Psoas muscle (tissue), 8 donors: ENCODE measurements around the gene MTCH1. TPM values are rescaled to one million over a fixed set of nuclear protein-coding genes. Genes with fewer than 3 reads are reported as not detected.

Experiments
- ATAC-seq, 4 donors: fragments of 200-7000 bp; cut with Tn5 transposase; one replicate each; pipeline ENCODE4 v1.9.1; 2020; ENCODE audit warnings: moderate library complexity in 3 of 4, mild to moderate bottlenecking in 2 of 4
- DNase-seq, 2 donors: peaks; one replicate each; pipeline ENCODE4 v3.0.0-alpha.2; 2020
- H3K27ac ChIP-seq: fragments of 200-600 bp; one replicate; pipeline ENCODE4 v1.8.0; 2022
- H3K27me3 ChIP-seq, 3 donors: fragments of 200-600 bp in 1 of 3; one replicate each; pipeline versions ENCODE4 v1.6.1 to v1.8.0; 2013 to 2022; ENCODE audit warnings: low read length in 2 of 3, mild to moderate bottlenecking in 2 of 3, moderate library complexity in 1 of 3; ENCODE audit not compliant: insufficient read depth in 3 of 3
- H3K36me3 ChIP-seq, 2 donors: fragments of 200-600 bp in 1 of 2; one replicate each; pipeline versions ENCODE4 v1.6.1 to v1.8.0; 2013 to 2022; ENCODE audit warnings: low read depth in 1 of 2, mild to moderate bottlenecking in 1 of 2, moderate library complexity in 1 of 2; ENCODE audit not compliant: insufficient read depth in 1 of 2
- H3K4me1 ChIP-seq: fragments of 200-600 bp; one replicate; pipeline ENCODE4 v1.8.0; 2022
- H3K4me3 ChIP-seq: fragments of 200-600 bp; one replicate; pipeline ENCODE4 v1.8.0; 2022; ENCODE audit warnings: mild to moderate bottlenecking
- H3K9me3 ChIP-seq: fragments of 200-600 bp; one replicate; pipeline ENCODE4 v1.8.0; 2022
- WGBS, 3 donors: extraction: QIAGEN DNeasy Blood & Tissue Kit; methylation state at CpG; one replicate each; pipeline versions ENCODE4 v1.1.6 to v1.1.7; 2013; 5-methylcytosine and 5-hydroxymethylcytosine counted together
- intact Hi-C, 2 donors: fragments of 100-400 bp; cut with DNase I; formaldehyde crosslinking; loops; one replicate each; pipeline versions ENCODE4 v1.11.0 to v1.14.2; 2022
- polyA plus RNA-seq, 3 donors: library from polyadenylated mRNA; stranded (reverse); fragments of 200-250 nt; gene quantifications; one replicate each; pipeline ENCODE4 v1.2.3, GENCODE V29; 2013
- total RNA-seq, 4 donors: library from RNA; stranded (reverse); fragmentation: NEBNext Ultra II Directional in 2 of 4; extraction: Animal tissue kit (Norgen Biotek cat#: 25700) in 2 of 4; gene quantifications; one replicate each; pipeline versions ENCODE4 v1.2.1 to v1.2.4, GENCODE V29; 2021 to 2023
- TF ChIP-seq, protein P1 (sequence below): fragments of 200-600 bp; IDR thresholded peaks from one replicate; pipeline ENCODE4 v1.8.0; 2022; ENCODE audit warnings: antibody characterized with exemption
- donor health status: healthy with polysubstance abuse.
- donor health status: DM: no; HTN: no; CAD: no; lungs with moderate emphysema.
- donor health status: Bipolar disorder and iron deficiency.
- donor health status: healthy.
- donor health status: DM: yes; HTN: yes; CAD: no.
- donor health status: DM: no; HTN: no; CAD: no.
- donor health status: DM: no; HTN: no; CAD: no.
- donor health status: DM: yes; HTN: yes; CAD: no.

MTCH1 gene
- total and polyA plus RNA-seq, 7 donors: 74.6 to 230 (median 89.2) TPM

DNA sequence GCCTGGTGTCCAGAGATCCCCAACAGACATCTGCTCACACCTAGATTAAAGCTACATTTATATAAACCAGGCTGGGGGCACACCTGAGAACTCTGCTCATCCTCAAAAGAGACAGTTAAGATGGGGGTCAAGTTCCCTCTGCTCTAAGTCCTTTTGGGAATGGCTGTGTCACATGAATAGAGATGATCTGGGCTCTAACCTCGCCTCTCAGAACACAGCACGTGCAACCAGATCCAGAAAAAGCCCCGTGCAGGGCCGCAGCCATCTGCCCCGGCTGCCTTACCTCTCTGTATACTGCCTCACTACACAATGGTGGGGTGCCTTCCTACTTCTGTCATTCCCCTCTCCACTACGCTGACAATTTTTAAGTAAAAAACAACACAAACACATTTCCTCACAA, 5.9 kb downstream of the MTCH1 start:
- Histone ChIP-seq H3K4me3 (no peak overlapping the region), H3K9me3 (no peaks in the 10 kb centered on the region), H3K36me3 (peaks cover 10 to 35% of the 10 kb centered on the region in 2 donors), H3K4me1 (peaks cover 47% of the 10 kb centered on the region), H3K27ac (peak overlapping the region; percentile 32), H3K27me3 (no peaks in the 10 kb centered on the region)
- ATAC-seq: peak in 2 of 4 donors; percentile 28 to 29
- 30 to 60% (median 32%) methylated on average over 6 of the region's 6 CpGs for WGBS, 3 donors
- no peak for DNase-seq
- intact Hi-C loops: loop anchor here in 1 of 2 donors (2.0 to 10.0 kb wide), 3 partner anchors 53 to 215 kb away; partner anchors contain the start of gene C6orf89
- TF ChIP-seq, protein P1, sequence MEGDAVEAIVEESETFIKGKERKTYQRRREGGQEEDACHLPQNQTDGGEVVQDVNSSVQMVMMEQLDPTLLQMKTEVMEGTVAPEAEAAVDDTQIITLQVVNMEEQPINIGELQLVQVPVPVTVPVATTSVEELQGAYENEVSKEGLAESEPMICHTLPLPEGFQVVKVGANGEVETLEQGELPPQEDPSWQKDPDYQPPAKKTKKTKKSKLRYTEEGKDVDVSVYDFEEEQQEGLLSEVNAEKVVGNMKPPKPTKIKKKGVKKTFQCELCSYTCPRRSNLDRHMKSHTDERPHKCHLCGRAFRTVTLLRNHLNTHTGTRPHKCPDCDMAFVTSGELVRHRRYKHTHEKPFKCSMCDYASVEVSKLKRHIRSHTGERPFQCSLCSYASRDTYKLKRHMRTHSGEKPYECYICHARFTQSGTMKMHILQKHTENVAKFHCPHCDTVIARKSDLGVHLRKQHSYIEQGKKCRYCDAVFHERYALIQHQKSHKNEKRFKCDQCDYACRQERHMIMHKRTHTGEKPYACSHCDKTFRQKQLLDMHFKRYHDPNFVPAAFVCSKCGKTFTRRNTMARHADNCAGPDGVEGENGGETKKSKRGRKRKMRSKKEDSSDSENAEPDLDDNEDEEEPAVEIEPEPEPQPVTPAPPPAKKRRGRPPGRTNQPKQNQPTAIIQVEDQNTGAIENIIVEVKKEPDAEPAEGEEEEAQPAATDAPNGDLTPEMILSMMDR: no peak

DNA sequence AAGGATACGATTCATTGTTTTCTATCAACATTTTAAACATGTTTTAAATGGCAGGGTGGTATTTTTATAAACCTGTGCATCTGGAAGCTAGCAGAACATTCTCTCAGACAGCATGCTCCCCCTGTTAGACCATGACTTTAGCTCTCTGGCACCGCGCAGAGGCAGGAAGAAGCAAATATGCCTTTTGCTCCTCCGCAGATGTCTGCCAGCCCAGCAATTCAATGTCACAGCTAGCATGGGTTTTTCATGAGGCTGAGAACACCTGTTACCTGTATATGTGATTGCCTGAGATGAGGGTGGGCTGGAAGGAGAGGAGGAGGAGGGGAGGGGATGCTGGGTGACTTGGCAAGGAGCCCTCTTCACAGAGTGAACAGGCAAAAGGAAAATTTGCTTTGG, 6.7 kb downstream of the MTCH1 start:
- ATAC-seq: peak; percentile 62 to 86 (median 70)
- peaks cover 42% of the 10 kb centered on the region for H3K4me1 ChIP-seq
- intact Hi-C loops: loop anchor here in 1 of 2 donors (5.0 kb wide), 2 partner anchors 52 to 92 kb away; partner anchors contain the start of gene C6orf89

DNA sequence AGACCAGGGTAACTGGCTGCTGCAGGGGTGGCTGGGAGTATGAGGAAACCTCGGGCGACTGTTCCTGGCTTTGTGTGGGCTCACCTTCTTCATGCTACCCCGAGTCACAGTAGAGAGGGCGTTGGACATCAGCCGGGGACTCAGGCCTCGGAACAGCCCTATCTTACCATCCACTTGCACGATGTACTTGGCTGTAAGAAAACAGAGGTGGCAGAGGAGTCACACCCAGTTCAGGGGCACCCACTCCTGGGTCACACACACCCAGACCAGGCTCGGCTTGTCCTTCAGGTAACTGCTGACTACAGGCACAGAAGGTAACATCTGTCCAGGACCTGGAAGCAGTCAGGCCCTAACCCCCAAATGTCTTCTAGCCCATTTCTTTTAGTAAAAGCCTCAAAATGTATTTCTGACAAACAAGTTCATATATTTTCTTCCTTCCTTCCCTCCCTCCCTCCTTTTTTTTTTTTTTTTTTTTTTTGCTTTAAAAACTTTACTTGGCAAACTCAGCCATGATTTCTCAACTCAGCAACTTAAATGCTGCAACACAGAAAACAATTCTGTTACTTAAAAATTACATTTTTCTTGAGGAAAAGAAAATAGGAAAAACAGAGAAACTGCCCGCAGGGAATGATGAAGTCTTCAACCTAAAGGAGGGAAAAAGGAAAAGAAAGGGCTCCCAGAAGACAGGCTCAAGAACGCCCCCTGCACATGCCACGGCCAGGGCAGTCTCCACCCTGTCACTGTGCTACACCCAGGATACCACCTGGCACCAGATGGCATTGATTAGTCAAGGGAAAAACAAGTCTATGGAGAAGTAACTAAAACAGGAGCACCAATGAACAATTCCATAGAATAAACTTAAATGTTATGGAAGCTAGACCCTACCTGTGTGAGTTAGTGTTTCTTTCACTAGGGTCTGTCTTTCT, 7.3 kb downstream of the MTCH1 start:
- ATAC-seq (no peak), DNase-seq (no peak)
- H3K9me3 ChIP-seq: no peaks in the 10 kb centered on the region
- no peak overlapping the region for H3K27ac ChIP-seq
- peaks cover 35% of the 10 kb centered on the region for H3K4me1 ChIP-seq
- H3K27me3 ChIP-seq: no peaks in the 10 kb centered on the region
- peaks cover 12 to 49% of the 10 kb centered on the region in 2 donors for H3K36me3 ChIP-seq
- TF ChIP-seq, protein P1: no peak
- 80 to 88% (median 85%) methylated on average over 11 of the region's 11 CpGs for WGBS, 3 donors
- H3K4me3 ChIP-seq: no peak overlapping the region
- intact Hi-C loops: loop anchor here in 1 of 2 donors (5.0 kb wide), 2 partner anchors 51 to 91 kb away; partner anchors contain the start of gene C6orf89

More for the DNA sequence above, 6.7 kb downstream of the MTCH1 start:
- H3K4me3 ChIP-seq: no peak overlapping the region
- H3K27ac ChIP-seq: peak overlapping the region; percentile 32
- TF ChIP-seq, protein P1: peak; percentile 51
- 34 to 43% (median 37%) methylated on average over 4 of the region's 4 CpGs for WGBS, 3 donors
- DNase-seq: peak in 1 of 2 donors; percentile 78
- H3K36me3 ChIP-seq: peaks cover 11 to 42% of the 10 kb centered on the region in 2 donors
- no peaks in the 10 kb centered on the region for H3K27me3 ChIP-seq
- H3K9me3 ChIP-seq: no peaks in the 10 kb centered on the region

GRCh38 chr6:36977470-36977941, 8.5 kb downstream of the MTCH1 start:
- no peak for DNase-seq
- H3K27ac ChIP-seq: no peak overlapping the region
- H3K4me1 ChIP-seq: peaks cover 29% of the 10 kb centered on the region
- peaks cover 12 to 61% of the 10 kb centered on the region in 2 donors for H3K36me3 ChIP-seq
- no peaks in the 10 kb centered on the region for H3K9me3 ChIP-seq
- TF ChIP-seq, protein P1: peak; percentile 27
- H3K27me3 ChIP-seq: no peaks in the 10 kb centered on the region
- ATAC-seq: peak in 2 of 4 donors; percentile 32 to 50
- intact Hi-C loops: loop anchor here in 1 of 2 donors (5.0 kb wide), 2 partner anchors 50 to 90 kb away; partner anchors contain the start of gene C6orf89
- H3K4me3 ChIP-seq: no peak overlapping the region
- 68 to 84% (median 74%) methylated on average over 15 to 16 of the region's 16 CpGs for WGBS, 3 donors
